Small intestine (tissue), 7 donors: ENCODE measurements around the gene MTFR1L. TPM values are rescaled to one million over a fixed set of nuclear protein-coding genes. Genes with fewer than 3 reads are reported as not detected.
"Not testable (repeated sequence)": the region's sequence is repeated elsewhere in the genome, so short reads cannot be mapped to it uniquely, and the experiment has no call there.

ENCODE experiments used
- DNase-seq, 2 donors: peaks; one replicate each; pipeline versions ENCODE4 v3.0.0 to v3.0.0-alpha.2; 2013
- FAIRE-seq: peaks from 2 replicates; lab custom pipeline; 2012; peaks lifted over from hg19 to GRCh38; lab: Jason Lieb, UNC
- H3K27ac ChIP-seq, 3 donors: one replicate each; pipeline ENCODE4 v1.5.1; 2013; ENCODE audit warnings: low read length in 2 of 3, mild to moderate bottlenecking in 2 of 3, control low read depth in 1 of 3, inconsistent platforms in 1 of 3, low read depth in 1 of 3, moderate library complexity in 1 of 3
- H3K27me3 ChIP-seq, 3 donors: one replicate each; pipeline ENCODE4 v1.6.1; 2013; ENCODE audit warnings: low read length in 3 of 3, inconsistent platforms in 1 of 3; ENCODE audit not compliant: control insufficient read depth in 3 of 3, insufficient read depth in 3 of 3
- H3K36me3 ChIP-seq, 3 donors: one replicate each; pipeline ENCODE4 v1.6.1; 2013; ENCODE audit warnings: low read length in 3 of 3, inconsistent platforms in 1 of 3, low read depth in 1 of 3, mild to moderate bottlenecking in 1 of 3, moderate library complexity in 1 of 3; ENCODE audit not compliant: control insufficient read depth in 3 of 3, insufficient read depth in 2 of 3
- H3K4me1 ChIP-seq, 3 donors: one replicate each; pipeline ENCODE4 v1.6.1; 2013; ENCODE audit warnings: low read length in 2 of 3, inconsistent platforms in 1 of 3, low read depth in 1 of 3, mild to moderate bottlenecking in 1 of 3, moderate library complexity in 1 of 3; ENCODE audit not compliant: control insufficient read depth in 3 of 3, insufficient read depth in 2 of 3
- H3K4me3 ChIP-seq, 3 donors: one replicate each; pipeline ENCODE4 v1.5.1; 2013; ENCODE audit warnings: low read length in 3 of 3, control low read depth in 1 of 3, inconsistent platforms in 1 of 3, low read depth in 1 of 3, mild to moderate bottlenecking in 1 of 3, moderate library complexity in 1 of 3
- H3K9me3 ChIP-seq, 2 donors: one replicate each; pipeline ENCODE4 v1.6.1; 2013; ENCODE audit warnings: low read depth in 1 of 2, low read length in 1 of 2; ENCODE audit not compliant: control insufficient read depth in 2 of 2, insufficient read depth in 1 of 2
- WGBS, 3 donors: extraction: QIAGEN DNeasy Blood & Tissue Kit; methylation state at CpG; one replicate each; pipeline ENCODE4 v1.1.7; 2013; 5-methylcytosine and 5-hydroxymethylcytosine counted together
- polyA plus RNA-seq, 4 donors: library from polyadenylated mRNA; stranded (reverse) in 3 of 4; unstranded in 1 of 4; fragments of 200-250 nt in 3 of 4; fragments of 120-200 nt in 1 of 4; gene quantifications; one replicate each; pipeline versions ENCODE4 v1.2.1 to v1.2.3, GENCODE V29; 2013
- donor health status: healthy with polysubstance abuse.
- donor health status: control.
- donor health status: control.
- donor health status: Bipolar disorder and iron deficiency.
- donor health status: healthy.

Gene MTFR1L
- polyA plus RNA-seq, 4 donors, result 37.7 to 181 (median 78.5) TPM

DNA sequence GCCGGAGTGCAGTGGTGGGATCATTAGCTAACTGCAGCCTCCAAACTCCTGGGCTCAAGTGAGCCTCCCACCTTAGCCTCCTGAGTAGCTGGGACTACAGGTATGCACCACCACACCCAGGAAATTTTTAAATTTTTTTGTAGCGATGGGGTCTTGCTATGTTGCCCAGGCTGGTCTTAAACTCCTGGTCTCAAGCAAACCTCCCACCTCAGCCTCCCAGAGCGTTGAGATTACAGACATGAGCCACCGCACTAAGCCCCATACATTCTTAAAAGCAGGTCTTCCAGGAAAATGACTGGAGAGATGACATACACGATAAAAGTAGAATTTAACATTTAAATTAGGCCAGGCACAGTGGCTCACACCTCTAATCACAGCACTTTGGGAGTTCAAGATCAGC is 13.4 kb downstream of the MTFR1L start:
- peaks cover 18 to 38% (median 26%) of the 10 kb centered on the region in 3 donors for H3K36me3 ChIP-seq

DNA sequence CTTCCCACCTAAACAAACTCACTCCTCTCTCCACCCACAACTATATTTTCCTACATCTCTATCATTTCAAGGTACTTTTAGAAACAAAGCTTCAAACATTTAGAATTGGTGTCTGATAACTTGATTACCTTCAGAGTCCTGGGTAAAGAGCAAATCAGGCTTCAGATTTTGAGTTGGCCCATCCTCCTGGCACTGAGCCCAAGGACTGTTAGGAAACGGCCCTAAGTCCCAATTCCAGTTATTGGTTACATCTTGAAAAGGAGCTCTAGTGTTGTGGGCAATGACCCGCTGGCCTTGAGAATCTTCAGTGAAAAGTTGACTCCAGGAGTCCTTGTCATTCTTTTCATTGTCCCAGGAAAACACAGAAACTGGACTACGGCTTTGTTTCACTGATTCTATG is 15.1 kb downstream of the MTFR1L start:
- FAIRE-seq, result no peak
- DNase-seq, result no peak
- H3K27ac ChIP-seq, result no peak overlapping the region
- WGBS, 3 donors, result 60 to 71% (median 68%) methylated on average over 3 of the region's 3 CpGs
- no peaks in the 10 kb centered on the region for H3K27me3 ChIP-seq
- H3K9me3 ChIP-seq, result peaks cover 0 to 3% of the 10 kb centered on the region in 2 donors
- no peak overlapping the region for H3K4me3 ChIP-seq
- H3K4me1 ChIP-seq, result peaks cover 0 to 15% (median 3%) of the 10 kb centered on the region in 3 donors
- H3K36me3 ChIP-seq, result peaks cover 11 to 24% (median 17%) of the 10 kb centered on the region in 3 donors

More for the DNA sequence above, 13.4 kb downstream of the MTFR1L start:
- DNase-seq (no peak), FAIRE-seq (no peak)
- Histone ChIP-seq H3K4me3 (no peak overlapping the region), H3K9me3 (no peaks in the 10 kb centered on the region), H3K27ac (peak overlapping the region in 1 of 3 donors; percentile 71), H3K4me1 (peaks cover 0 to 15% (median 3%) of the 10 kb centered on the region in 3 donors), H3K27me3 (no peaks in the 10 kb centered on the region)
- 94 to 97% (median 97%) methylated on average over 5 of the region's 5 CpGs for whole genome bisulfite sequencing, 3 donors

DNA sequence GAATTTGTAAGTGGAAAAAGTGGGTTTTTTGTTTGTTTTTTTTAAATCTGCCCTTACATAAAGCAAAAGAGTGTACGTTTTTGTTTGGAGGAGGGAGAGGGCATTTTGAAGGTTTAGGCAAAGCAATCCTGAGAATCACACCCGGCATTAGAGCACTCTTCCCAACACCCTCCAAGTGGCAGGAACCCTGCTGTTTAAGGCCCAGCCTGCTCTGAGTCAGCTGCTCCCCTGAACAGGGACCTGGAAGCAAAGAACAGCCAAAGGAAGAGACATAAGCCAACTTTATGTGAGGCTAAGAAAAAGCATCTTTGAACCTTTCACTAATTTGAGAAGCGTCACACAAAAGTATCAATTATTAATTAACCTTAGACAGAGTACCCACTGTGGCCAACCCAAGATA is 16.9 kb downstream of the MTFR1L start:
- H3K9me3 ChIP-seq, result peaks cover 0 to 3% of the 10 kb centered on the region in 2 donors
- H3K36me3 ChIP-seq, result peaks cover 0 to 18% (median 8%) of the 10 kb centered on the region in 3 donors
- DNase-seq (no peak), FAIRE-seq (no peak)
- WGBS, 3 donors, result 82 to 90% (median 83%) methylated on average over 3 of the region's 3 CpGs
- H3K4me3 ChIP-seq, result no peak overlapping the region
- H3K27me3 ChIP-seq, result no peaks in the 10 kb centered on the region
- no peak overlapping the region for H3K27ac ChIP-seq
- peaks cover 0 to 13% (median 3%) of the 10 kb centered on the region in 3 donors for H3K4me1 ChIP-seq

DNA sequence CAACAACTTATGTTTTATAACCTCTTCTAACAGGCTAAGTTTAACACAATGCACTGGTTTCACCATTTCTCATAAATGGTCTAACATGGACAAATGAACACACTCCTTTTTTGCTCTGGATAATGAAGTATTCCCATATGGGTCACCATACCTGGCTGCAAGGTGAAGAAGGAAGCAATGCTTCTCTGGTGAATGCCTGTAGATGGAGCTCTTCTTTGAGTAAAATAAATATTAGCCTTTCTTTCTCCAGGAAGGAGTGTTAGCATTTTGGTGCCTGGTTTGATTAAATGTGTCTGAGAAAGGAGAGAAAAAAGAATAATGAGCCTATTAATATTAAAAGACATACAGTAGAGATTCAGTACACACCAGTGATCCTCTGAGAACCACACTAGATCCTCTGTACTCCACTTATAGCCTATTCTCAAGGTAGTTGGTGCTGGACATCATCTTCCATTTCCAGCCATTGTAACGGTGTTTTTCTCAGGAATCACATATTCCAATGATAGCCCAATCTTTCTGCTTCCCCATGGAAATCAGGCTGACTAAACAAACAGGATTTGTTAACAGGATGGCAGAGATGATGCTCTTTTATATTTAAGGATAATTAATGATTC is 17.6 kb downstream of the MTFR1L start:
- Histone ChIP-seq H3K27ac (no peak overlapping the region), H3K27me3 (no peaks in the 10 kb centered on the region), H3K9me3 (peaks cover 0 to 3% of the 10 kb centered on the region in 2 donors), H3K4me3 (no peak overlapping the region), H3K36me3 (peaks cover 0 to 15% (median 8%) of the 10 kb centered on the region in 3 donors), H3K4me1 (peaks cover 0 to 7% (median 3%) of the 10 kb centered on the region in 3 donors)
- DNase-seq, result peak; percentile 51 to 60
- 71 to 81% (median 73%) methylated on average over 1 of the region's 1 CpG for WGBS, 3 donors
- FAIRE-seq, result no peak

DNA sequence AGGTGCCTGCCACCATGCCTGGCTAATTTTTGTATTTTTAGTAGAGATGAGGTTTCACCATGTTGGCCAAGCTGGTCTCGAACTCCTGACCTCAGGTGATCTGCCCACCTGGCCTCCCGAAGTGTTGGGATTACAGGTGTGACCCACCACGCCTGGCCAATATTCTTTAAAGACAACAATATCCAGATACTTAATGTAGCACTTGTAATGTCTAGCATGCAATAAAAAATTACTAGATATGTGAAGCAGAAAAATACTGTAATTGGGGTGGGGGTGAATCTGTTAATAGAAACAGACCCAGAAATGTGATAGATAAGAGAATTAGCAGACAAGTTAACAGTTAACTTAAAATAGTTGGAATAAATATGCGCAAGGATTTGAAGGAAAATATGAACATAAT is 20.1 kb downstream of the MTFR1L start:
- not testable (repeated sequence) for H3K36me3 ChIP-seq, H3K4me3 ChIP-seq, DNase-seq, H3K27ac ChIP-seq, H3K4me1 ChIP-seq, FAIRE-seq, H3K9me3 ChIP-seq, H3K27me3 ChIP-seq
- WGBS, 3 donors, result 95 to 97% (median 96%) methylated on average over 4 of the region's 4 CpGs

DNA sequence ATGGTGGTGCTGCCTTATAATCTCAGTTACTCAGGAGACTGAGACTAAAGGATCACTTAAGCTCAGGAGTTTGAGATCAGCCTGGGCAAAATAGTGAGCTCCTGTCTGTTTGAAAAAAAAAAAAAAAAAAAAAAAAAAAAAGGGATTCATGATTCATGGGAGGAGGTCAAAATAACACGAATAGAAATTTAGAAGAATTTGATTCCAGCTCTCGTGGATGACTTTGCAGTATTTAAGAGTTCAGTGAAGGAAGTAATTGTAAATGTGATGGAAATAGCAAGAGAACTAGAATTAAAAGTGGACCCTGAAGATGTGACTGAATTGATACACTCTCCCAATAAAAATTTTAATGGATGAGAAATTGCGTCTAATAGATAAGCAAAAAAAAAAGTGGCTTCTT is 23.7 kb downstream of the MTFR1L start:
- Histone ChIP-seq H3K4me1 (no peaks in the 10 kb centered on the region), H3K27me3 (no peaks in the 10 kb centered on the region), H3K27ac (no peak overlapping the region), H3K9me3 (peaks cover 0 to 3% of the 10 kb centered on the region in 2 donors), H3K4me3 (no peak overlapping the region), H3K36me3 (no peaks in the 10 kb centered on the region)
- WGBS, 3 donors, result 90 to 92% (median 91%) methylated on average over 3 of the region's 3 CpGs
- DNase-seq, result no peak
- no peak for FAIRE-seq

DNA sequence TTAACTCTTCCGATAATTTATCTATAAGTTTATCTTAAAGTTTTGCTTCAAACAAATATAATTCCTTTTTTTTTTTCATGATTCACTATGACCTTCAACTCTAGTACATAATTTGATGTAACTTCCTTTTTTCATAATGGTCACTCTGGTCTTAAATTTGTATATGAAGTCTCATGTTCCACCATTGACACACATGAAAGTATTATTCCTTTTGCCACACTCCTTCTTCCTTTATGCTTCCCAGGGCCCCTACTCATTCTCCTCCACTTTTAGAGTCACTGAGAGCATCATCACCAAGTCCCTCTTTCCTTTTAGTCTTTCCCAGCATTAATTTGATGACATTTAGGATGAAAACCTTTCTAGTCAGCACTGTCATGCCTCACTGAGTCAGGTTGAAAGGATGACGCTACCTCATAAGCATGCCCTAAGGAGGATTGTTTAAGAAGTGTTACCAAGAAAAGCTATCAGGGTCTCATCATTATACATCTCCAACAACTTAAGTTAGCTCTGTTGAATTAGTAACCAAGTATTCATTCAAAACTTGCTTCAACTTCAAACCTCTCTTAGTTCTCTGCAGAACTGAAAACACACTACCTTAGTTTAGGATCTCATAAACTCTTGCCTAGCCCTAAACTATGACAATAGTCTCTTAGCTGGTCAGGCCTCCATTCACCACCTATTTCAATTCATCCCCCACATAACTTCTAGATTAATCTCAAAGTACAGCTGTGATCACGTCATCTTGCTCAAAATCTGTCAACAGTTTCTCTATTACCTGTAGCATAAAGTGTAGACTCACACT is 25.0 kb downstream of the MTFR1L start:
- Histone ChIP-seq H3K4me1 (no peaks in the 10 kb centered on the region), H3K9me3 (peaks cover 0 to 1% of the 10 kb centered on the region in 2 donors), H3K36me3 (peaks cover 0 to 2% (median 0%) of the 10 kb centered on the region in 3 donors), H3K27ac (no peak overlapping the region), H3K27me3 (no peaks in the 10 kb centered on the region), H3K4me3 (no peak overlapping the region)
- DNase-seq (no peak), FAIRE-seq (no peak)
- 89 to 91% (median 89%) methylated on average over 3 of the region's 3 CpGs for WGBS, 3 donors

DNA sequence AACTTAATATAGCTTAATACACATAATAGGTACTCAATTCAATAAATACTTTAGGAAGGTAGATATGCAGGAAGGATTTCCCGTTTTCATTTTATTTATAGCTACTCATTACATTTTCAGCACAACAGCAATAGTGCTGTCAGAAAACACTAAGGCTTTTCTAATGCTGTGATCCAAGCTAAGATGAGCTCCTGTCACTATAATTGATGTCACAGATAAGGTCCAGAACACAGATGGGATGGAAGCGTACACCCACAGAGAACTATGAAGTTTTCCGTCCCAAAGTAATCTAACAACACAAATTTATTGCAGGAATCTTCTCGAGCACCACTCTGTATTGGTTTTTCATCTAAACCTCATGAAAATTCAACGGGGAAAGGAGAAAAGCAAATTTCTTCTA is 25.9 kb downstream of the MTFR1L start:
- DNase-seq, result no peak
- Histone ChIP-seq H3K27me3 (no peaks in the 10 kb centered on the region), H3K36me3 (peaks cover 0 to 2% (median 0%) of the 10 kb centered on the region in 3 donors), H3K4me3 (no peak overlapping the region), H3K9me3 (no peaks in the 10 kb centered on the region), H3K4me1 (no peaks in the 10 kb centered on the region), H3K27ac (no peak overlapping the region)
- WGBS, 3 donors, result 83 to 88% (median 87%) methylated on average over 5 of the region's 5 CpGs
- no peak for FAIRE-seq
